Ishikawa (cell line): Measurements from ENCODE around the gene MCIDAS.
A peak's percentile ranks its signal among the peaks of the same experiment; 100 is the strongest.

Experiments
- CEBPB ChIP-seq: IDR thresholded peaks from 2 replicates; pipeline ENCODE4 v1.6.1; 2012
- CREB1 ChIP-seq: IDR thresholded peaks from 2 replicates; pipeline ENCODE4 v1.6.1; 2012; ENCODE audit warnings: low read depth
- EGR1 ChIP-seq: IDR thresholded peaks from 2 replicates; pipeline ENCODE4 v1.6.1; 2012
- EP300 ChIP-seq: IDR thresholded peaks from 2 replicates; pipeline ENCODE4 v1.6.1; 2012; ENCODE audit warnings: borderline replicate concordance
- FOXM1 ChIP-seq: IDR thresholded peaks from 2 replicates; pipeline ENCODE4 v1.6.1; 2012; ENCODE audit warnings: low read depth, borderline replicate concordance
- MAX ChIP-seq: IDR thresholded peaks from 2 replicates; pipeline ENCODE4 v1.6.1; 2012
- NFIC ChIP-seq: IDR thresholded peaks from 2 replicates; pipeline ENCODE4 v1.6.1; 2012
- RAD21 ChIP-seq: IDR thresholded peaks from 2 replicates; pipeline ENCODE4 v1.6.1; 2012; ENCODE audit warnings: low read depth
- REST ChIP-seq: IDR thresholded peaks from 2 replicates; pipeline ENCODE4 v1.6.1; 2012; ENCODE audit warnings: low read depth, mild to moderate bottlenecking
- TAF1 ChIP-seq: IDR thresholded peaks from 2 replicates; pipeline ENCODE4 v1.6.1; 2012; ENCODE audit warnings: low read depth, mild to moderate bottlenecking
- TCF12 ChIP-seq: IDR thresholded peaks from 2 replicates; pipeline ENCODE4 v1.6.1; 2012; ENCODE audit warnings: low read depth
- TEAD4 ChIP-seq: IDR thresholded peaks from 2 replicates; pipeline ENCODE4 v1.6.1; 2012
- USF1 ChIP-seq: IDR thresholded peaks from 2 replicates; pipeline ENCODE4 v1.6.1; 2012
- YY1 ChIP-seq: IDR thresholded peaks from 2 replicates; pipeline ENCODE4 v1.6.1; 2012; ENCODE audit warnings: low read depth
- ZBTB7A ChIP-seq: IDR thresholded peaks from 2 replicates; pipeline ENCODE4 v1.6.1; 2012; ENCODE audit warnings: low read depth

Gene MCIDAS

GRCh38 chr5:55173687-55174230 is 53.4 kb downstream of the MCIDAS start:
- TF ChIP-seq FOXM1 (no peak), YY1 (no peak)

GRCh38 chr5:55172937-55173686 is 54.0 kb downstream of the MCIDAS start, which contains the start of gene CDC20B:
TSS of gene CDC20B (minus strand) at chr5:55173177. CDS start at chr5:55173000, 177 bp downstream.
- TF ChIP-seq USF1 (no peak), MAX (peak; percentile 49), CREB1 (peak; percentile 22; the same call in 1 of the 2 replicates), FOXM1 (no peak), NFIC (no peak), RAD21 (no peak), REST (no peak), ZBTB7A (no peak), YY1 (no peak), TEAD4 (no peak), TAF1 (0 out of 2 replicates have a peak, but pooled peaks have one; percentile 20), TCF12 (no peak), EGR1 (no peak), EP300 (no peak), CEBPB (no peak)

GRCh38 chr5:55172051-55172899 is 54.8 kb downstream of the MCIDAS start:
- no peak for TF ChIP-seq USF1
- TF ChIP-seq RAD21: peak; percentile 96
- TF ChIP-seq FOXM1: no peak
- TF ChIP-seq EP300: no peak

GRCh38 chr5:55171471-55171870 is 55.6 kb downstream of the MCIDAS start:
- TF ChIP-seq NFIC (no peak), USF1 (no peak), TAF1 (no peak), FOXM1 (no peak), EGR1 (no peak), REST (no peak), EP300 (no peak), MAX (no peak), CEBPB (no peak), CREB1 (no peak), ZBTB7A (no peak), YY1 (no peak), TCF12 (no peak), RAD21 (no peak), TEAD4 (no peak)
